HEK293 (cell line): ENCODE data around the gene GMDS.

Source experiments
- CTCF ChIA-PET: fragments of 350-600 bp; formaldehyde crosslinking; extraction: SDS; loops from one replicate; lab custom pipeline; 2021; ENCODE audit warnings: antibody characterized with exemption; lab: Yijun Ruan, JAX
- POLR2A ChIA-PET: fragments of 300-600 bp; formaldehyde crosslinking; extraction: SDS; loops from one replicate; lab custom pipeline; 2020; ENCODE audit warnings: antibody characterized with exemption, inconsistent platforms; lab: Yijun Ruan, JAX
- H3K27ac ChIP-seq: fragments of 200-500 bp; sonication (Bioruptor generic); 2 replicates; pipeline ENCODE4 v1.5.1; 2014; ENCODE audit warnings: low read depth, low read length, control low read depth, inconsistent platforms; ENCODE audit errors: extremely low read depth
- H3K36me3 ChIP-seq, 2 experiments: fragments of 200-500 bp in 1 of 2; sonication (Bioruptor generic) in 1 of 2; 1 replicate in 1 of 2; 2 replicates in 1 of 2; pipeline ENCODE4 v1.5.1; 2014 to 2017; ENCODE audit warnings: inconsistent platforms in 2 of 2, low read length in 2 of 2; ENCODE audit not compliant: control insufficient read depth in 2 of 2, insufficient read depth in 1 of 2
- H3K4me1 ChIP-seq: fragments of 200-500 bp; sonication (Bioruptor generic); 2 replicates; pipeline ENCODE4 v1.5.1; 2014; ENCODE audit warnings: mild to moderate bottlenecking, low read length, inconsistent platforms; ENCODE audit not compliant: control insufficient read depth, insufficient read depth
- H3K4me3 ChIP-seq: 2 replicates; pipeline ENCODE4 v1.5.1; 2011; ENCODE audit warnings: low read depth, mild to moderate bottlenecking, control low read depth, low read length, moderate library complexity
- H3K9me3 ChIP-seq: fragments of 200-500 bp; sonication (Bioruptor generic); 2 replicates; pipeline ENCODE4 v1.5.1; 2014; ENCODE audit warnings: low read depth, low read length, inconsistent platforms; ENCODE audit not compliant: control insufficient read depth, insufficient read depth
- GFI1B ChIP-seq: fragments of 450-650 bp; formaldehyde crosslinking; IDR thresholded peaks from 2 replicates; pipeline ENCODE4 v1.5.1; 2016; ENCODE audit warnings: missing biosample characterization, missing genetic modification characterization
- OVOL3 ChIP-seq: fragments of 450-650 bp; formaldehyde crosslinking; IDR thresholded peaks from 2 replicates; pipeline ENCODE4 v1.5.1; 2016; ENCODE audit warnings: missing biosample characterization, missing genetic modification characterization
- ZBTB17 ChIP-seq: fragments of 450-650 bp; formaldehyde crosslinking; IDR thresholded peaks from 2 replicates; pipeline ENCODE4 v1.5.1; 2016; ENCODE audit warnings: missing biosample characterization, missing genetic modification characterization
- ZBTB20 ChIP-seq: fragments of 450-650 bp; formaldehyde crosslinking; IDR thresholded peaks from 2 replicates; pipeline ENCODE4 v1.5.1; 2016; ENCODE audit warnings: missing biosample characterization, missing genetic modification characterization
- ZBTB8A ChIP-seq: fragments of 450-650 bp; formaldehyde crosslinking; IDR thresholded peaks from 2 replicates; pipeline ENCODE4 v1.5.1; 2016; ENCODE audit warnings: missing biosample characterization, missing genetic modification characterization
- ZNF121 ChIP-seq: fragments of 450-650 bp; formaldehyde crosslinking; IDR thresholded peaks from 2 replicates; pipeline ENCODE4 v1.5.1; 2016; ENCODE audit warnings: missing biosample characterization, missing genetic modification characterization
- ZNF175 ChIP-seq: fragments of 450-650 bp; formaldehyde crosslinking; IDR thresholded peaks from 2 replicates; pipeline ENCODE4 v1.5.1; 2016; ENCODE audit warnings: missing biosample characterization, missing genetic modification characterization
- ZNF335 ChIP-seq: fragments of 450-650 bp; formaldehyde crosslinking; conservative IDR thresholded peaks from 2 replicates; pipeline ENCODE4 v1.5.1; 2016; ENCODE audit warnings: missing biosample characterization, missing genetic modification characterization
- ZNF626 ChIP-seq: fragments of 450-650 bp; sonication (Bioruptor Pico); formaldehyde crosslinking; IDR thresholded peaks from 2 replicates; pipeline ENCODE4 v1.5.1; 2018; ENCODE audit warnings: missing biosample characterization, missing genetic modification characterization, inconsistent platforms
- ZNF785 ChIP-seq: fragments of 450-650 bp; formaldehyde crosslinking; IDR thresholded peaks from 2 replicates; pipeline ENCODE4 v1.5.1; 2016; ENCODE audit warnings: missing biosample characterization, missing genetic modification characterization
- TF ChIP-seq, protein P1 (sequence below): fragments of 450-650 bp; formaldehyde crosslinking; IDR thresholded peaks from 2 replicates; pipeline ENCODE4 v1.5.1; 2016; ENCODE audit warnings: missing biosample characterization, missing genetic modification characterization
- TF ChIP-seq, protein P2 (sequence below): fragments of 450-650 bp; formaldehyde crosslinking; IDR thresholded peaks from 2 replicates; pipeline ENCODE4 v1.5.1; 2017; ENCODE audit warnings: missing biosample characterization, missing genetic modification characterization
- TF ChIP-seq, protein P3 (sequence below): fragments of 450-650 bp; IDR thresholded peaks from 2 replicates; pipeline ENCODE4 v1.5.1; 2018; ENCODE audit warnings: missing biosample characterization, mild to moderate bottlenecking, missing genetic modification characterization

Gene GMDS

DNA sequence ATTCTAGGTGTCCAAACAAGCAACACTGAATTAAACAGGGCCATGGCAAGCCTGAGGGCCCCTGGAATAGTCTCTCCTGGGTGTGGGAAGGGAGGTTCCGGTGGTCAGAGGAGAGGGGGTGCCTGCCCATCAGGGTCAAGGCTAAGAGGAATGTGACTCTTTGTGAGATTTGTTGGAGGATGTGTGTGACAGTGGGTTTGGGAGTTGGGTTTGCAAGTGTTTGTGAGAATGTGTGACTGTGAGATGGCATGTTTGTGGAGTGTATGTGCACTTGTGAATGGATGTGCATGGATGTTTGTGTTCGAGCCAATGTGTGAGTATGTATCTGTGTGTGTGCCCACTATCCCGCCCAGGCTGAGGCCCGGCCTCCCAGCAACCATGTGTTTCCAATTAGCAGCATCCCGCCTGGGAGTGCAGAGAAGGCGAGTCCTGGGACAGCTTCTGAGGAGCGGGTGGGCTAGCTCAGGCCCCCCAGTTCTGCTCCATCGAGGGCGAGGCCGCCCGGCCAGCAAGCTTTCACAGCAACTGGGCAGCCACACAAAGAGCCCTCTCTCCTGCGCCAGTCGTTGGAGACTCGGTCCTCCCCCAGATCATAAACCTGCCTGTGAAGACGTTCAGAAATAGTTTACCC, 623.1 kb downstream of the GMDS start (continued):
- TF ChIP-seq ZNF335 (tag by site-specific recombination) (peak; percentile 90), ZNF626 (tag by site-specific recombination) (no peak), ZBTB17 (tag by site-specific recombination) (peak; percentile 87)
- TF ChIP-seq, protein P1, sequence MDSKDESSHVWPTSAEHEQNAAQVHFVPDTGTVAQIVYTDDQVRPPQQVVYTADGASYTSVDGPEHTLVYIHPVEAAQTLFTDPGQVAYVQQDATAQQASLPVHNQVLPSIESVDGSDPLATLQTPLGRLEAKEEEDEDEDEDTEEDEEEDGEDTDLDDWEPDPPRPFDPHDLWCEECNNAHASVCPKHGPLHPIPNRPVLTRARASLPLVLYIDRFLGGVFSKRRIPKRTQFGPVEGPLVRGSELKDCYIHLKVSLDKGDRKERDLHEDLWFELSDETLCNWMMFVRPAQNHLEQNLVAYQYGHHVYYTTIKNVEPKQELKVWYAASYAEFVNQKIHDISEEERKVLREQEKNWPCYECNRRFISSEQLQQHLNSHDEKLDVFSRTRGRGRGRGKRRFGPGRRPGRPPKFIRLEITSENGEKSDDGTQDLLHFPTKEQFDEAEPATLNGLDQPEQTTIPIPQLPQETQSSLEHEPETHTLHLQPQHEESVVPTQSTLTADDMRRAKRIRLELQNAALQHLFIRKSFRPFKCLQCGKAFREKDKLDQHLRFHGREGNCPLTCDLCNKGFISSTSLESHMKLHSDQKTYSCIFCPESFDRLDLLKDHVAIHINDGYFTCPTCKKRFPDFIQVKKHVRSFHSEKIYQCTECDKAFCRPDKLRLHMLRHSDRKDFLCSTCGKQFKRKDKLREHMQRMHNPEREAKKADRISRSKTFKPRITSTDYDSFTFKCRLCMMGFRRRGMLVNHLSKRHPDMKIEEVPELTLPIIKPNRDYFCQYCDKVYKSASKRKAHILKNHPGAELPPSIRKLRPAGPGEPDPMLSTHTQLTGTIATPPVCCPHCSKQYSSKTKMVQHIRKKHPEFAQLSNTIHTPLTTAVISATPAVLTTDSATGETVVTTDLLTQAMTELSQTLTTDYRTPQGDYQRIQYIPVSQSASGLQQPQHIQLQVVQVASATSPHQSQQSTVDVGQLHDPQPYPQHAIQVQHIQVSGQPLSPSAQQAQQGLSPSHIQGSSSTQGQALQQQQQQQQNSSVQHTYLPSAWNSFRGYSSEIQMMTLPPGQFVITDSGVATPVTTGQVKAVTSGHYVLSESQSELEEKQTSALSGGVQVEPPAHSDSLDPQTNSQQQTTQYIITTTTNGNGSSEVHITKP (tag by site-specific recombination) = peak; percentile 38; the same call in 1 of the 2 replicates

DNA sequence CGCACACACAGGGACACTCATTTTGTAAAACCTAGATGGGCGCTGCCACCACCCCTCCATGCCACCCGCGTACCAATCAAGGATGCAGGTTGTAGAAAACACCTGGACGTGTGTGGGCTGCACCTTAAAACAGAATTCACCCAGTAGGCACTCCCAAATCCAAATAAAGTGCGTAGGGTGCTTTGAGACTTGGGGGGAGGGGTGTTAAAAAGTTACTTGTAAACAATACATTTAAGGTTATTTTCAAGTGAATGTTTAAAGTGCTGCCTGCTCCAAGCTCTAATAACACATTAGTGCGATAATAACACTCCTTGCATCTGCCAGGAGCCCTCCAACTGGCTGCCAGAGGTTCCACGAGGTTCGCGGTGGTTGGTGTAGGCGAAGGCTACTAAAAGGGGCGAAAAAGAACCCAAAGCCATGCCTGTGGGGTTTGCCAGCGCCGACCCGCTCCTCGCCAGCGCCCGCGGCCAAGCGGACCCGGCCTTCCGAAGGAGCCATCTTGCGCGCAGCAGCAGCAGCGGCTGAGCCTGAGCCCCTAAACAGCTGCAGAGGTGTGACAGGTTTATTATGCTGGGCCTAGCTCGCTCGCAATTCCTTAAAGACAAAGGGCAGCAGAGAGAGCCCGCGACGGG, 624.2 kb downstream of the GMDS start:
- TF ChIP-seq, protein P2, sequence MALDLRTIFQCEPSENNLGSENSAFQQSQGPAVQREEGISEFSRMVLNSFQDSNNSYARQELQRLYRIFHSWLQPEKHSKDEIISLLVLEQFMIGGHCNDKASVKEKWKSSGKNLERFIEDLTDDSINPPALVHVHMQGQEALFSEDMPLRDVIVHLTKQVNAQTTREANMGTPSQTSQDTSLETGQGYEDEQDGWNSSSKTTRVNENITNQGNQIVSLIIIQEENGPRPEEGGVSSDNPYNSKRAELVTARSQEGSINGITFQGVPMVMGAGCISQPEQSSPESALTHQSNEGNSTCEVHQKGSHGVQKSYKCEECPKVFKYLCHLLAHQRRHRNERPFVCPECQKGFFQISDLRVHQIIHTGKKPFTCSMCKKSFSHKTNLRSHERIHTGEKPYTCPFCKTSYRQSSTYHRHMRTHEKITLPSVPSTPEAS = no peak
- TF ChIP-seq, protein P3, sequence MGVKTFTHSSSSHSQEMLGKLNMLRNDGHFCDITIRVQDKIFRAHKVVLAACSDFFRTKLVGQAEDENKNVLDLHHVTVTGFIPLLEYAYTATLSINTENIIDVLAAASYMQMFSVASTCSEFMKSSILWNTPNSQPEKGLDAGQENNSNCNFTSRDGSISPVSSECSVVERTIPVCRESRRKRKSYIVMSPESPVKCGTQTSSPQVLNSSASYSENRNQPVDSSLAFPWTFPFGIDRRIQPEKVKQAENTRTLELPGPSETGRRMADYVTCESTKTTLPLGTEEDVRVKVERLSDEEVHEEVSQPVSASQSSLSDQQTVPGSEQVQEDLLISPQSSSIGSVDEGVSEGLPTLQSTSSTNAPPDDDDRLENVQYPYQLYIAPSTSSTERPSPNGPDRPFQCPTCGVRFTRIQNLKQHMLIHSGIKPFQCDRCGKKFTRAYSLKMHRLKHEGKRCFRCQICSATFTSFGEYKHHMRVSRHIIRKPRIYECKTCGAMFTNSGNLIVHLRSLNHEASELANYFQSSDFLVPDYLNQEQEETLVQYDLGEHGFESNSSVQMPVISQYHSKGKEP (tag by site-specific recombination) = peak; percentile 21; the same call in 1 of the 2 replicates

DNA sequence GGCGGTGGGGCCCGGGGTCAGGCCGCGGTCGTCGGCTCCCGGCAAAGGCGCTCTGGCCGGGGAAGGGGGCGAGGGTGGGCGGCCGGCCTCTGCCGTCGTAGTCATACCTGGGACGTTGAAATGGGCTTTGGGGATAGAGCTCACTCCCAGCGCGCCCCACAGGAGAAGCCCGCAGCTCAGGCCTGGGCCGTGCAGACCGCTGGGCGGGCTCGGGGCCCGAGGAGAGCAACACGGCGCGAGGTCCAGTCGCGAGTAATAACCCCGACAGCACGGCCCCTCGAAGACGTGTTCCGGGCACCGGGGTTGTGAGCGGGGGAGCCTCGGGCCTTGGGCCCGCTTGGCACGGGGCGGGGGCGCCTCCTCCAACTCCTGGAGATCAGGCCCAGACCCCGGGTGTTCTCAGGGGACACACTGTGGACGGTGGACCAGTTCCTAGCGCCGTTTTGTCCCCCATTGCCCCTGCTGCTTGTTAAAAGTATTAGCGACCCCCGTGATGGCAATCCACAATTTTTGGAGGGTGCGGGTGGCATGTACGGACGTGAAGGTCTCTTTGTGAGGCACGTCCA, 624.8 kb downstream of the GMDS start:
- Histone ChIP-seq H3K36me3 (peaks cover 0 to 40% of the 10 kb centered on the region in 2 experiments; a peak in 1 of 3 replicates), H3K4me3 (no peak overlapping the region), H3K9me3 (no peaks in the 10 kb centered on the region), H3K27ac (no peak overlapping the region; the same call in 1 of the 2 replicates), H3K4me1 (peaks cover 33% of the 10 kb centered on the region)
- TF ChIP-seq ZNF785 (tag by site-specific recombination) (no peak), ZNF175 (no peak), OVOL3 (no peak), GFI1B (tag by site-specific recombination) (no peak), ZBTB20 (tag by site-specific recombination) (no peak), ZBTB8A (tag by site-specific recombination) (no peak), ZNF121 (tag by site-specific recombination) (no peak)
- POLR2A ChIA-PET = no interaction called here
- CTCF ChIA-PET = no interaction called here

More for the DNA sequence above, 624.2 kb downstream of the GMDS start:
- peaks cover 31% of the 10 kb centered on the region for H3K4me1 ChIP-seq
- no peak overlapping the region for H3K27ac ChIP-seq
- H3K9me3 ChIP-seq = no peaks in the 10 kb centered on the region
- H3K4me3 ChIP-seq = no peak overlapping the region
- CTCF ChIA-PET = no interaction called here
- POLR2A ChIA-PET = no interaction called here
- peaks cover 0 to 34% of the 10 kb centered on the region in 2 experiments; a peak in 1 of 3 replicates for H3K36me3 ChIP-seq
